GM18907 (cell line): ENCODE data around the gene ELSPBP1.
"Not testable (repeated sequence)": the region's sequence is repeated elsewhere in the genome, so short reads cannot be mapped to it uniquely, and the experiment has no call there.

Experiments used
- ATAC-seq: cut with Tn5 transposase; IDR thresholded peaks from one replicate; pipeline ENCODE4 v1.9.1; 2021; ENCODE audit warnings: mild to moderate bottlenecking, moderate library complexity; ENCODE audit not compliant: unreplicated experiment

ELSPBP1 gene

DNA sequence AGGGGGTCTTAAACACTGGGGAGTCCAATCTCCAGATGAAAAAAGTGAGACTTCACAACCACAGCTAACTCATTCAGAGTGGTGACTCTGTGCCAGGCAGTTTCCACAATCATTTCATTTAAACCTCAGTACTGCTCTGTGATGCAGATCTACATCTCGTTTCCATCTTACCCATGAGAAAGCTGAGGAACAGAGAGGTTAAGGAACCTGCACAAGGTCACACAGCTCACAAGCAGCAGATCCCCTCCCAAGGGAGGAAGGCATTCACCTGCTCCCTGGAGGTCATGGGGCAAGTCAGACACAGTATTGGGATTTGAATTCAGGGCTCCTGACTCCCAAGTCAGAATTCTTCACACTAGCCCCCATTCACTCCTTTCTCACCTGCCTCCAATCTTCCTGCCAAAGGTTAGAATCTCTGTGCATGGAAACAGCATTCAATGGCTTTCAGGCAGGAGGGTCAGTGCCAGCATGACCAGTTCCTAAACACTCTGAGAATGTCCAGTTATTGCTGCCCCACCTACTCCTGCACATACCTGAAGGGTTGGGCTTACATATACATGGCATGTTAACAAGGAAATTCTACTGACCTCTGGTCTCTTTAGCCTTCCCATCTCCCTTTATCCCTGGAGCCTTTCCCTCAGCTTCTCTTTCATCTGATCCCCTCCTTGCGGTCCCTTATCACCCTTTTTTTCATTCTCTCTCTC is 47.6 kb downstream of the ELSPBP1 start:
- ATAC-seq, result no peak

GRCh38 chr19:48043675-48044258 is 49.3 kb downstream of the ELSPBP1 start, which contains the start of gene CABP5:
Gene CABP5 (minus strand): TSS chr19:48044079. CDS start chr19:48043922, 157 bp downstream.
- ATAC-seq, result no peak

GRCh38 chr19:48044561-48044960 is 50.1 kb downstream of the ELSPBP1 start:
- no peak for ATAC-seq

DNA sequence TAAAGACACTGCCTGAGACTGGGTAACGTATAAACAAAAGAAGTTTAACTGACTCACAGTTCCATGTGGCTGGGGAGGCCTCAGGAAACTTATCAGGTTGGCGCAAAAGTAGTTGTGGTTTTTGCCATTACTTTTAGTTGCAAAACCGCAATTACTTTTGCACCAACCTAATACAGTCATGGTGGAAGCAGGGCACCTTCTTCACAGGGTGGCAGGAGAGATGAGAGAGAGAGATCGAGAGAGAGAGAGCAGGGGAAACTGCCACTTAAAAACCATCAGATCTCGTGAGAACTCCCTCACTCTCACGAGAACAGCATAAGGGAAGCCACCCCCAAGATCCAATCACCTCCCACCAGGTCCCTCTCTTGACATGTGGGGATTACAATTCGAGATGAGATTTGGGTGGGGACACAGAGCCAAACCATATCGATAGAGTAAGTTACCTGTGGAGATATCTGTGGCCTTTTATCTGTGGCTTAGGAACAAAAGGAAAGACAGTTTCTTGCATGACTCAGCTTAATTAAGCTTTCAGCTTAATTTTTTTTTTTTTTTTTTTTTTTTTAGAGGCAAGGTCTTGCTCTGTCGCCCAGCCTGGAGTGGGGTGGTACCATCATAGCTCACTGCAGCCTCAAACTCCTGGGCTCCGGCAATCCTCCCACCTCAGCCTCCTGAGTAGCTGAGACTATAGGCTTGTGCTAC is 57.1 kb downstream of the ELSPBP1 start:
- no peak for ATAC-seq

GRCh38 chr19:48053076-48053475 is 58.6 kb downstream of the ELSPBP1 start:
- ATAC-seq, result no peak

DNA sequence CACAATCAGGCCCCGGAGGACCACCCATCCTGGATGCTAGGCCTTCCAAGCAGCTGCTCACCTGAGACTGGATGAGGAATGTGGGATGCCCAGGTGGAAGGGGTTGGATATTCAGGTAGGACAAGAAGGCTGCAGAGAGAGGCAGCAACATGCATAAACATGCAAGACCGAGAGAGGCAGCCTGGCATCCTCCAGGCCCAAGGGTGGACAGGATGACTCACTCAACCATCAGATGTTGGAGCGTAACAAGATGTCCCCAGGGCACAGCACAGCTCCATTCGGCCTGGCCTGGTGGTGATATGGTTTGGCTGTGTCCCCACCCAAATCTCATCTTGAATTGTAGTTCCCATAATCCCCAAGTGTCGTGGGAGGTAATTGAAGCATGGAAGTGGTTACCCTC is 59.4 kb downstream of the ELSPBP1 start:
- no peak for ATAC-seq

GRCh38 chr19:48059331-48059730 is 64.9 kb downstream of the ELSPBP1 start:
- no peak for ATAC-seq

DNA sequence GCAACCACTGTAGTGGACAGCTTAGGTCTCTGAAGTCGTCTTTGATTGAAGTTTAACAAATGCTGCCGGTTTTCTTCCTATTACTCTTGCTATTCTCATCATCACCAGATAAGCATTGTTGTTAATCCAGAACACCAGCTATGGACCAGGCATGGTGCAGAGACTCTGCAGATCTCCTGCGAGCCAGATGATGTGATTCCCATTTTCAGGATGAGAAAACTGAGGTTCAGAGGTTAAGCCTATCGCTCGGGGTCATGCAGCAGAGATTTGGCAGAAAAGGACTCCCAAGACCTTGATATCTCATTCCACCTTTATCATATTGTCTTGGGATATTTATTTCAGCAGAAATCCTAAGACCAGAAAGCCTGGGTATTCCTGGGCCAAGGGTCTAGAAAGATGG is 65.9 kb downstream of the ELSPBP1 start:
- no peak for ATAC-seq

DNA sequence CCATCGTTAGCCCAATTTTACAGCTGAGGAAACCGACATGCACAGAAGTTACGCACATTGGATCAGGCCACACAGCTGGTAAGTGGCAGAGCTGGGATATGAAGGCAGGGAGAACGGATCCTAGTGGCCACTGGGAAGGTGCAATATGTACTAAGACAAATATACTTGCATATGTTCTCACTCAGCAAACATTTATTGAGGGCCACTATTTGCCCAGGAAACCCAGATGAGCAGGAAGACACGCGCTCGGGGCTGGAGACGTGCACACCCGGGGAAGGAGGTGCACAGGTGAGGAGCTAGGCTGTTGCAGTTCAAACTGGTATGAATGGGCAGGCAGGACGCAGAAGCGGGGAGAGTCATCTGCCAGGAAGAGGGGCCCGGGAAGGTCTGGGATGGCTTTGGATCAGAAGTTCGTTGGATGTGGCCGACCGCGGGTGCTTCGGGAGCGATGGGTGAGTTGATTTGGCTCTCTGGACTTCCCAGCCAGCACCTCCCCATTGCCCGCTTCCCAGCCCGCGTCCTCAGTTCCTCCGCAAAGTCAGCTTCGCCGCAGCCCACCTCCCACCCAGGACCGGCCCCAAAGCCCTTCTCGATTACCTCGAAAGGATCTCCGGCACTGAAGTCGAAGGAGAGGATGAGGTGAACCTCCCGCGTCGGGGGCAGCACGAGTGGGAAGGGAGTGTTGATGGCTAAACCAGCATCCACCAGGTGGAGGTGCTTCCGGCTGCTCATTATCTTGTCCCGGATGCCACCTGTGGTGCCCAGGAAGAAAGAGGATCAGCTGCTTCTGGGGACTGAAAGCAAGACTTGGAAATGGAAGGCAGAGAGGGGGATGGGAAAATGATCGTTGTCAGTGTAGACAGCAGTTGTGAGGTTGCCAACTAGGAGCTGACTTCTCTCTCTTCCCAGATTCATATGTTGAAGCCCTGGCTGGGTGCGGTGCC is 67.2 kb downstream of the ELSPBP1 start:
- ATAC-seq, result no peak

GRCh38 chr19:48064509-48064908 is 70.1 kb downstream of the ELSPBP1 start:
- no peak for ATAC-seq

DNA sequence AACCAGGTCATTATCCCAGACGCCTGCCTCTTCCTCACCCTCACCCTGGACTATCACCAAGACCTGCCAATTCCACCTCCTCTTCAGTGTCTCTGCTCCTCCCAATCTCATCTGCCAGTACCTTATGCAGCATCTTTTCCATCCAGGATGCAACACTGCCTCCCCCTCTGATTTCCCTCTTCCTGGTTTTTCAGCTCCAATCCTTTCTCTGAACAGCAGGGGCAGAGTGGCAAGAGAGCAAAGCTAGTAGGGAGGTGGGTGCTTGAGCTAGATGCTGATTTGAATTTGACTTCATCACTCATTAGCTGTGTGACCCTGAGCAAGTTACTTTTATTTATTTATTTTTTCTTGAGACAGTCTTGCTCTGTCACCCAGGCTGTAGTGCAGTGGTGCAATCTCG is 75.0 kb downstream of the ELSPBP1 start:
- no peak for ATAC-seq

DNA sequence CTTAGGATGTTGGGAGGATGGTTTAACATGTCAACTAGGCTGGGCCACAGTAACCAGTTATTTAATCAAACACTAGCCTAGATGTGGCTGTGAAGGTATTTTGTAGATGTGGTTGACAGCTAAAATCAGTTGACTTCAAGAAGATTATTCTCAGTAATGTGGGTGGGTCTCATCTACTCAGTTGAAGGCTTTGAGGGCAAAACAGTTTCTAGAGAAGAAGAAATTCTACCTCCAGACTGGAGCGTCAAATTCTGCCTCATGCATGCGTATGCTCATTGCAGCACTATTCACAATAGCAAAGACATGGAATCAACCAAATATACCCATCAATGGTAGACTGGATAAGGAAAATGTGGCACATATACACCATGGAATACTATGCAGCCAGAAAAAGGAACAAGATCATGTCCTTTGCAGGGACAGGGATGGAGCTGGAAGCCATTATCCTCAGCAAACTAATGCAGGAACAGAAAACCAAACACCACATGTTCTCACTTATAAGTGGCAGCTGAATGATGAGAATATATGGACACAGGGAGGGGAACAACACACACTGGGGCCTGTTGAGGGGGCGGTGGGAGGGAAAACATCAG is 75.8 kb downstream of the ELSPBP1 start:
- not testable (repeated sequence) for ATAC-seq
